HG03060 (cell line): ENCODE measurements around the gene SPPL2C.
"Not testable (repeated sequence)": the region's sequence is repeated elsewhere in the genome, so short reads cannot be mapped to it uniquely, and the experiment has no call there.

Experiments used
- ATAC-seq: cut with Tn5 transposase; IDR thresholded peaks from one replicate; pipeline ENCODE4 v1.9.1; 2021; ENCODE audit warnings: low read depth, moderate number of reproducible peaks; ENCODE audit not compliant: unreplicated experiment

Gene SPPL2C

GRCh38 chr17:45849536-45849990 is 4.9 kb downstream of the SPPL2C start:
- no peak for ATAC-seq

DNA sequence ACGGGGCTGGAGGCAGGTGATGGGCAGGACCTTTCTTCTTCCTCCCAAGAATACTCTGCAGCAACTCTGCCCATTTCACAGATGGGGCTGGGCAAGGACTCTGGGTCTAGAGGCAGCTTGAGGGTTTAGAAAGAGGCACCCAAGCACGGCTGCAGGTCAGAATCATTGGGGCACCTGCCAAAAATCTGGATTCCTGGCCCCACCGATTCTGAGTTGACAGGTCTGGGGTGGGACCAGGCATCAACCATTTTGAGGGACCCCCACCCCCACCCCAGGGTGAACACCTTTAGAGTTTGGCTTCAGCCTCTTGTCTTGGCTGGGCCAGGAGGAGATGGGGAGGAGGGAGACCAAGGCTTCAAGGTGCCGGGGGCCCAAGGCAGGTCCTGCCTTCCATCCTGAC is 5.3 kb downstream of the SPPL2C start:
- ATAC-seq, result no peak

DNA sequence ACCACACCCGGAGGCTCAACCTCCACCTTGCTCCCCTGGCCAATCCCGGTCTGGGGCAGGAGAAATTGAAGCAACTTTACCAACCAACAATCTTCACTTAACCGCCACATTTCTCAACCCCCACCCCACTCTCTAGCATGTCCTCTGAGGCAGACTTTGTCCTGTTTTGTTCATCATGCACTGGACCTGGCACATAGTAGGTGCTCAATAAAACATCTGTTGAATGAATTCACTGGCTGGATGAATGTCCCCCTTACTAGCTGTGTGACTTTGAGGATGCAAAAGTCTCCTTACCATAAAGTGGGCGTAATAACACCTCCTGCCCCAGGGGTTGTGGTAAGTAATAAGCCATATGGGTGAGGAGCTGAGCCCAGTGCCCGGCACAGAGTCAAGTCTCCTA is 5.8 kb downstream of the SPPL2C start:
- ATAC-seq, result no peak

- no peak for ATAC-seq
Measured at GRCh38 chr17:45851022-45851421, 6.3 kb downstream of the SPPL2C start.

- no peak for ATAC-seq
Measured at GRCh38 chr17:45851464-45851863, 6.8 kb downstream of the SPPL2C start.

DNA sequence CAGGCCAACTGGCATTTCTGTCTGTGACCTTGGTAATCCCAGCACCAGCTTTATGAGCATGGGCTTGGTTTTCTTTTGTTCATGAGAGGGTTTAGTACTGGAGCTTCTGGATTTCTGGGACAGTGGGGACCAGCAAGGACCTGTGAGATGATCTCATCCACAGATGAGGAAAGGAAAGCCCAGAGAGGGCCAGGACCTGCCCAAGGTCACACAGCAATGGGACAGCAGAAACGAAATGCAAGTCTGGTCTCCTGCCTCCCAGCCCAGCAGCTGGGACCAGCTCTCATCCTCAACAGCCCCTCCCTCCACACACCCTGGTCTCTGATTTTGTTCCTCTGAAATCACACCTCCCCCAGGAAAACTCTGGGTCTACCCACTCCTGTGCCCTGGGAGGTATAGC is 7.2 kb downstream of the SPPL2C start:
- no peak for ATAC-seq

GRCh38 chr17:45852535-45853297 is 8.0 kb downstream of the SPPL2C start:
- ATAC-seq, result no peak

DNA sequence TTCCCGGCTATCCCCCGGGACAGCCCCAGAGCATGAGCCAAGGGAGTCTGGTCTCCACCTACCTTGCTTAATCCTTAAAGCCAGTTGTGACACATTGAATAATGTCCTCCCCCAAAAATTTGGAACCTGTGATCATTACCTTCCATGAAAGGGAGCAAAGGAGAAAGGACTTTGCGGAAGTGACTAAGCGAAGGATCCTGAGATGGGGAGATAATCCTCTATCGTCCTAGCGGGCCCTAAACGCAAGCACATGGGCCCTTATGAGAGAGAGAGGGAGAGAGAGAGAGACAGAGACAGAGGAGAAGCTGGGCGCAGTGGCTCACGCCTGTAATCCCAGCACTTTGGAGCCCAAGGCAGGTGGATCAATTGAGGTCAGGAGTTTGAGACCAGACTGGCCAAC is 9.5 kb downstream of the SPPL2C start:
- ATAC-seq, result no peak

DNA sequence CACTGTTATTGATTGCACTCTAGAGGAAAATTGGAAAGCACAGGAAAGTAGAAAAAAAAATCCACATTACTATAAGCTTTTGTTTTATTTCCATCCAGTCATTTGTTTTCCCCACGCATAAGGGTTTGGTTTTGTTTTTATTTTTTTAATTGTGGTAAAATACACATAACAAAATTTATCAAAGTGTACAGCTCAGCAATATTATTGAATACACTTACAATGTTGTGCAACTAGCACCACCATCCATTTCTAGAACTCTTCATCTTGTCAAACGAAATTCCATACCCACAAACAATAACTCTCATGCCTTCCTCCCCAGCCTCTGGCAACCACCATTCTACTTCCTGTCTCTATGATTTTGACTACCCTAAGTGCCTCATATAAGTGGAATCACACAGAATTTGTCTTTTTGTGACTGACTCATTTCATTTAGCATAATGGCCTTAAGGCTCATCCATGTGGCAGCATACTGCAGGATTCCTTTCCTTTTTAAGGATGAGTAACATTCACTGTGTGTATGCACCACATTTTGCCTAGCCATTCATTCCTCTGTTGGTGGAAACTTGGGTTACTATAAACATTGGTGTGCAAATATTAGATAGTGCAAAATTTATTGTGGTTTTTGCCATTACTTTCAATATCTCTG is 11.1 kb downstream of the SPPL2C start:
- ATAC-seq, result no peak

DNA sequence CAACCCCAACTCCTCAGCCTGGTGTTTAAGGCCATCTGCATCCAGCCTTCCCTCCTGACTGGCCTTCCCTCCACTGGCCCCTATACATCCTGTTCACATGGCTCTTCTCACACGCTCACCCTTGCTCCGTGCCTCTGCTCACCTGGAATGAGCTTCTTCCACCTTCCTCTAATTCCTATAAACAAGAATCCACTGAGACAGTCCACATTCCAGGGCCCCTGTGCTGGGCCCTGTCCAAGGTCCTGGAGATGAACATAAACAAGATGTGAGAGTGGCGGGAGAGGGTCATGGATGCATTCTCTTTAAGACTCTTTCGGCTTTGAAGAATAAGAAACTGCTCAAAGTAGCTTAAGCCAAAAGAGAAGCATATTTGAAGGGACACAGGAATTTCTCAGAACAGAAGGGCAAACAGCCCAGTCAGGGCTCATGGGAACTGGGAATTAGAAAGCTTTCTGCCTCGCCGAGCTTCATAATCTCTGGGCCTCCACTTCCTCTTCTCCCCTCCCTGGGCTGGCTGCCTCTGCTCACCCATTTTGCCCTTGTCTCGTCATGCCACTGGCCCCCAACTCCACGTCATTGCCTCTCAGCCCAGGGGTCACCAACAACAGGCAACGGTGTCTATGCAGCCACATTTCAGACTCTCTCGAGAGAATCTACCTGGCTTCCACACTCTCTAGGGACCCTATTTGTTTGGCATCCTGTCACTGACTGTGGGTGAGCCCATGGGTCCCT is 13.5 kb downstream of the SPPL2C start:
- ATAC-seq, result no peak

DNA sequence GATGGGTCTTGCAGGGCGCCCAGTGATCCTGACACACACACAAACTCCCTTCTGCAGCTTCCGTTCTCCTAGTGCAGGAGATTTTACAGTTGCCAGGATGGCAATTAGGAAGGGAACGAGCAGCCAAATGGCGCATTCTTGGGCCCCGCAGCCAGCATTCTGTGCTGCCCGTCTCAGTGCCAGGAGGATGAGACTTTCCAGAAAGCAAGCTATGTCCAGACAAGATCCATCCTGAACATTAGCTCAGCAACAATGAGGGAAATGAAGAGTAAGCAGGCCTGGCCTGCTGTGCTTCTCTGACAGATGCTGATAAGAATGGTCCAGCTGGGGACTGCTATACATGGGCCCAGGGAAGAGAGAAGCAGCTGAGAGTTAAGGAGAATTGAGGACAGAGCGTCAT is 16.5 kb downstream of the SPPL2C start:
- ATAC-seq, result no peak

DNA sequence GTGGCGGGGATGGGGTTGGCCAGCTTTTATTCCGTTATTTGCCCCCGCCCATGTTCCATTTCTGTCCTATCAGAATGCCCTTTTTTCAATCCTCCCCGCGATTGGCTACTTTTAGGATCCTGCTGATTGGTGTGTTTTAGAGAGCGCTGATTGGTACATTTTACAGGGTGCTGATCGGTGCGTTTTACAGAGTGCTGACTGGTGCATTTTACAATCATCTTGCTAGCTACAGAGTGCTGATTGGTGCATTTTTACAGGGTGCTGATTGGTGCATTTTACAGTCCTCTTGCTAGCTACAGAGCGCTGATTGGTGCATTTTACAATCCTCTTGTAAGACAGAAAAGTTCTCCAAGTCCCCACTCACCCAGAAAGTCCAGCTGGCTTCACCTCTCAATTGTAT is 17.4 kb downstream of the SPPL2C start:
- not testable (repeated sequence) for ATAC-seq

- ATAC-seq, result no peak
Measured at GRCh38 chr17:45863857-45864654, 19.4 kb downstream of the SPPL2C start.

DNA sequence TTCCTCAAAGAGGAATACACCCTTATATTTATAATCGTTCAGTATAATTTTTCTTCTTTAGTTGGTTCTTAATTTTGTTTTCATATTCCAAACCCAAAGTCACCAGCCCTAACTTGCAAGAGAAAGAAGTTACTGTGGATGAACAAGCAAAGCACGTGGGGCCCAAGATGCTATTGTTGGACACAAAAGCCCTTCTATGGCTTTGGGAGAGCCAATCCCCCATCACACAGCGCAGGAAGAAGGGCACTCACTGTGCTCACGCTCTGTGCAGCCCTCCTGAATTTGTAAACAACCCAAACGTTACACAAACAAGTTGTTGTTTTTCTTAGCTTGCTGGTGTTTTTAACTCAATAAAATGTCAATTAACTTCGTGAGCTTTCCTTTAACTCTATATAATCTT is 22.5 kb downstream of the SPPL2C start:
- no peak for ATAC-seq

GRCh38 chr17:45867702-45868101 is 23.0 kb downstream of the SPPL2C start:
- ATAC-seq, result no peak

- no peak for ATAC-seq
Measured at GRCh38 chr17:45868276-45868675, 23.6 kb downstream of the SPPL2C start.

GRCh38 chr17:45869676-45870341 is 25.1 kb downstream of the SPPL2C start:
- no peak for ATAC-seq

DNA sequence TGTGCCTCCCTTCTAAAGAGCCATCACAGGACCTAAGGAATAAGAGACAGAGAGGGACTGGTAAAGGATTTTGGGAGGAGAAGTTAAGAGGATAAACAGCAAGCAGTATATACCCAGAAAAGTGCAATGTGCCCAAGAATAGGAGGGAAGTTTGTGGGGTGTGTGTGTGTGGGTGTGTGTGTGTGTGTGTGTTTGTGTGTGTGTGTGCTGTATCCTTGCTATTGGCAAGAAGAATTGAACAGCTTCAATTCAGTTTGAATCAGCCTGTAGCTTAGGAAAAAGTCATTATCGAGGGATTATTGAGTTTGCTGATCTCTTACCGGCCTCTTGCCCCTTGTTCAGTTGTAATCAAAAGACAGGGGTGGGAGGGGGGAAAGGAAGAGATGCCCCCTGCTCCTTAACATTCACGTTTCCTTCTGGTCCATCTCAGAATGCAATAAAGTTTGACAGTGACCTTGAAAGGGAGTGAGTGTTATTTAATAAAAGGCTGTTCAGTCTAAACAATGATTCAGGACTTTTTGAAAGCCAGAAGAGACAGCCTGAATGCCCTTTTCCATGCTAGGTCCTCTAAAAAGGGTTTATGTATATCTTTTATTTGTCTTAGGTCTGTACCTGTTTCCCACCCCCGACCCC is 25.8 kb downstream of the SPPL2C start:
- ATAC-seq, result no peak

DNA sequence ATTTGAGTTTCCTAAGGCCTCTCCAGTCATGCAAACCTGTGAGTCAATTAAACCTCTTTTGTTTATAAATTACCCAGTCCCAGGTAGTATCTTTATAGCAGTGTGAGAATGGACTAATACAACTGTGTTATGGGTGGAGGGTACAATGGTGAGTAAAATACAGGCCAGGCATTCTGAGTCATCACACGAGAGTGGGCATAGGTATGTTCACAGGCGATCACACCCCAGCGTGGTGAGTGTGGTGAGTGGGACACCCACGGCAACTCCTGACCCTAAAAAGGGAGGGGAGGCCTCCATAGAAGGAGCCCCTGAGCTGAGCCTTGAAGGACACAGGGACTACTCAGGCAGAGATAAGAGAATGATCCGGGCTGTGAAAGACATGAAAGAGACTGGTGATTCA is 27.0 kb downstream of the SPPL2C start:
- ATAC-seq, result no peak

DNA sequence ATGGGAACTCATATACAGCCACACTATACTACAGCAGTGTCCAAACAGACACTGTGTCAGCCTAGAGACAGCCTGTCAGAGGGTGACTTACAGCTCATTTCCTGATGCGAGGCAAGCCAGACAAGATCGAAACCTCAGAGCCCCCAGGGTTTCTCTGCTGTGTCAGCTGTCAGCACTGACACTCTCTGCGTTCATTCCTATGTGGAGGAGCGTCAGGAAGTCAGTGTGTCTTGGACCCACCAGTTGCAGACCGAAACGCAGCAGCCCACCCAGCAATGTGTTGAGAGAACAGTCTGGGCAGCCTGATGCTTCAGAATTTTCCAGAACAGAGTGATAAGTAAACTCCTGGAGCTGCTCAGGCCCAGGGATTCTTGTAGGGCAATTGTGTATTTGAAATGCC is 29.0 kb downstream of the SPPL2C start:
- ATAC-seq, result no peak
